ENCODE results near the gene KRTAP10-5.

DNA sequence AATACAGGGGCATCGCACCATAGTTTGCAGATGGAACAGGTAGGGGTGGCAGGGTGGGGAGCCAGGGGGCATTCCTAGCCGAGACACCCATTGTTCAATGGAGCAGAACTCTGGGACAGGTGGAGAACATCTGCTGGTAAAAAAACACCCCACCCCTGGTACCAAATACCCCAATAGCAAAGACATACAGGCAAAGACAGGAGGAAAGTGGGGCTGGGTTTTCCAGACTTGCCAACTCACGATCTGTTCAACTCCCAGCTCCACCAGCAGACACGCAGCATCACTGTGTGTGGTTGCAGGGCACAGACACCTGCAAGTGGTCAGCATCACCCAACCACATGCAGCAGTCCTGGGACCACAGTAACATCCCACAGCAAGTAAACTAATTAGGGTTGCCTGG lies 31.1 kb upstream of the KRTAP10-5 start:
- TF ChIP-seq ZFP3 (CRISPR knock-in tag; IDR thresholded peaks at IDR 0.05) = no peak
- TF ChIP-seq BACH2 (CRISPR knock-in tag; IDR thresholded peaks at IDR 0.05; ENCODE audit: borderline replicate concordance) = no peak
